Fibroblast of gingiva (primary cell): Measurements from ENCODE around the gene LYG2.
A peak's percentile ranks its signal among the peaks of the same experiment; 100 is the strongest.
"Not testable (repeated sequence)": the region's sequence is repeated elsewhere in the genome, so short reads cannot be mapped to it uniquely, and the experiment has no call there.

Source experiments
- DNase-seq: peaks from one replicate; pipeline ENCODE4 v3.0.0-alpha.2; 2011; ENCODE audit warnings: low read depth

LYG2 gene, protein sequence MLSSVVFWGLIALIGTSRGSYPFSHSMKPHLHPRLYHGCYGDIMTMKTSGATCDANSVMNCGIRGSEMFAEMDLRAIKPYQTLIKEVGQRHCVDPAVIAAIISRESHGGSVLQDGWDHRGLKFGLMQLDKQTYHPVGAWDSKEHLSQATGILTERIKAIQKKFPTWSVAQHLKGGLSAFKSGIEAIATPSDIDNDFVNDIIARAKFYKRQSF

DNA sequence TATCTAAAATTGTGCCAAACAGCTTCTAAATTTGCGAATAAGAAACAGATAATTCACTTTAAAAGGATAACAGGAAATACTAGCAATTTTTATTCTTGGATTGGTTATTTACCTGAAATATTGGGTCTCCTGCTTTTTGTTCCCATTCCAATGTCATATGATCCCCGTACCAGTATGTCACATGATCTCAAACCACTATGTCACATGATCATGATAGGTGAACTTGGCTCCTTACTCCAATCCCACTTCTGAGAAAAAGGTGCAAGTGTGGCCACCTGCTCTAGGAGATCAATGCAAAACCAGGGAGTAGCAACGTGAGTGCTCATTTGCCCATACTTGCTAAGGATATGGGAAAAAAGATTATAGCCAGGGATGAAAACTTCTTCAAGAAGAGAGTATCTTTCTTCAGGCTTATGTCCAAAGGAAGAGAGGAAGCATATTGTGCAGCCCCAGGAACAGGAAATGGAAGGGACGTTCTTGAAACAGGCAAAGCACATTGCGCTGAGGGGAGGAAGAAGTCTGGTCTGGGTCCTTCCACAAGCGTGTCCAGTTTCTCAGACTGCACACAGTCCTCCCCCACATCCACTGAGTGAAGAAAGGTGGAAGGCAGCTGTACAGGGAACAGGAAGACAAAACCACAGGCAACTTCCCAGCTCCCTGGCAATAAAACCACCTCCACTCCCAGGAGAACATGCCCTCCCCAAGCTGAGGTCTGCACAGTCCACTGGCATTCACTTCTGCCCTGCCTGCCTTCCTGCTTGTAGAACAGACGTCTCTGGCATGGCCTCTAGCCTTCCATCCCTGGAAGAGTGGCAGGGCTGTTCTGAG lies at the start of gene LYG2:
Gene LYG2 (minus strand): TSS at position 176 of the 828 bp plus-strand sequence. CDS start 1,406 bp downstream, outside the sequence.
- DNase-seq: no peak

DNA sequence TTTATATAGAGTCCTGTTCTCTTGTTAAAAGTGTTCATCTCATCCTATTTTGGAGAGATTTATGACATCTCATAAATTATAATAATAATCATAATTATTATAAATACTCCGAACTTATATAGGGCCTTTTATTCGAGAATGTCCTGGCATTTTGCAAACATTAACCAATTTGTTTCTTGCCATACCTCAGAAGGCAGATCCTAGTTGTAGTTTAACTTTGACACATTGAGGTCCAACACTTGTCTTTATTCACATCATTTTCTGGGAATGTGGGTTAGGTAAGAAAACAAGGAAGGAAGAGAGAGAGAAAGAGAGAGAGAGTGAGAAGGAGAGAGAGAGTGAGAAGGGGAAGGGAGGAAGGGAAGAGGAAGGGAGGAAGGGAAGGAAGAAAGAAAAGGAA lies 45.6 kb upstream of the LYG2 start, which contains the start of gene LYG1:
Gene LYG1 (minus strand): TSS at position 101 of the 400 bp plus-strand sequence. CDS start 5,527 bp downstream, outside the sequence.
- DNase-seq: not testable (repeated sequence)

DNA sequence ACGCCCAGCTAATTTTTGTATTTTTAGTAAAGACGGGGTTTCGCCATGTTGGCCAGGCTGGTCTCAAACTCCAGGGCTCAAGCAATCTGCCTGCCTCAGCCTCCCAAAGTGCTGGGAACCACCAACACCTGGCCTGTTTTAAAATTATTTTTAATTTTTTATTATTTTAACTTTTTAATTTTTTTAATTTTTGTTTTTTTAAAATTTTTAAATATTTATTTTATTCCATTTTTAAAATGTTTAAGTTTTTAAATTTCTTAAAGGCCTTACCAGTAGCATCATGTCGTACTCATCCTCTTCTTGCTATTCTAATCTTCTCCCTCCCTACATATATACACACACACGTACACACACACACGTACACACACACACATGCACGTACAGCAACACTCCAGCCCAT lies 44.1 kb upstream of the LYG2 start:
- no peak for DNase-seq

DNA sequence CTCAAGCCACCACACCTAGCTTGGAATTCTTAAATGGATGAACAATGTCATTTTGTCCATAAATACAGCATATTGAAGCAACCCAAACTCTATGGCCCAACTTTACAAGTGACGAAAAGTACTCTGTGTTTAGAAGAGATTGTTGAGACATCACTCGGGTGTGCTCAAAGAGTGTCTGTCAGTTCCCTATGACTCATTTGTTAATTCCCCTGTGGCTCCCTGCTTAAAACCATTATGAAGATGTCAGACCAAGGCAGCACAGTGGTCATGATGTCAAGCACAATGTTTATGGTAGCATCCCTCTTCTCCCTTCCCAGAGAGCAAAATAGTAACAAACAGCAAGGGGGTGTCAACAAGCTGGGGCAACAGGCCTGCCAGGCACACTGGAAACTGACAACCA lies 42.5 kb upstream of the LYG2 start:
- DNase-seq: peak; percentile 42

DNA sequence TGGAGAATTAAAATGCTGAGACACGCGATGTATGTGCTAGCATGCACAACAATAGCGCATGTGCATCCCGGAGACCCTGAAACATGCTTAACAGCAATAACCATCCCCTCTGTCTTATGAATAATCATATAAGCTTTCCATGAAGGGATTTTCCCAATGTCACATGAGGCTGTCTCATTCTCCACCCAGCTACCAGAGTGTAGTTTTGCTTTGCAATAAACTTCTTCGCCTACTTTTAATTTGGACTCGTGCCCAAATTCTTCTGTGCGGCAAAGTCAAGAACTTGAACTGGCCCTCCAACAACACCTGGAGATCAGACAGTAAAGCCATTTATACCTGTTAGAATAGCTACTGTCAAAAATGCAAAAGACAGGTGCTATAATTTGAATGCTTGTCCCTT lies 30.1 kb upstream of the LYG2 start:
- no peak for DNase-seq

DNA sequence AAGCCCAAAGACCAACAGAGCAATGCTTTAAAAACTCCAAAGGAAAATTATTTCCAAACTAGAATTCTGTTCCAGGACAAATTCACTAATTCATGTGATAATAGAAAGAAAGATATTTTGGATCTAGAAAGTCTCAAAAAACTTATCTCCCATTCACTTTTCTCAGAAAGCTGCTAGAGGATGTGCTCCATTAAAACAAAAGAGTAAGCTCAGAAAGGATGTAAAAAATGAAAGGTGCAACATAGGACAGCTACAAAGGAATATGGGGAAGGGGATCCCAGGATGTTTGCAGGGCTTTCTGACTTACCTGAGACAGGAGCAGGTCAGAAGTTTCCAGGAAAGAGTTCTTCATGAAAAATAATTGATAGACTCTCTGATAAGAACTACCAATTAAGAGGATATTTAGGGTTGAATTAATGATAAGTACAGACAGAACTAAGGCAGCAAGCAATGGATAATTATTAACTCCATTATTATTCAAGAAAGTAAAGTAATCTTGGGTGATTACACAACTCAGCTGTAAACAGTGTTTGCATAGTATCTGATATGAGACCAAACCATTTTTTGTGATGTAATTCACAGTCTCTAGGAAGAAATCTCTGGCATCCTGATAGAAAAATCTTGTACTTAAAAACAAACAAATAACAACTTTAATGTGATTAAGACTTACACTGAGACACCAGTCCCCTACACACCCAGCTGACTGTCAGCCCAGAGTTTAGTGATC lies 24.7 kb upstream of the LYG2 start:
- DNase-seq: peak; percentile 26

DNA sequence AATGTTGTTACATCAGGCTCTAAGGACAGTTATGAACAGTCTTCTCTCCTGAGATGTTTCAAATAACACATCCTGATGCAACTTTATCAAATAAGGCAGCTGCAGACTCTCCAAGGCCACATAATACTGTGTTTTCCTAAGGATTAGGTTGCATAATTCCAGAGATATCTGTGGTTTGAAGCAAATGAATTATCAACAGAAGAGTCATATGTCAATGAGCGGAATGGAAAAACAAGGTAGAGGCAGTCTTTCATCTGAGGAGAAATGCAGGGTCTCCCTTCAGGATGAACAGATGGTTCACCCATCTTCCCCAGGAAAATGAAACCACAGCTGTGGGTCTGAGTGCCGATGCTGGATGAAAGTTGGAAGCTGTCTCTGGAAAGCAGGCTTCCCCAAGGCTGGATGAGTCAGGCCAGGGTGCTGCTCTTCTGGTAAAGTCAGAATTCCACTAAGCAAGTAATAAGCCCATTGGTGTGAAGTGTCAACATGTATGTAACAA lies 23.4 kb upstream of the LYG2 start:
- DNase-seq: peak; percentile 80

DNA sequence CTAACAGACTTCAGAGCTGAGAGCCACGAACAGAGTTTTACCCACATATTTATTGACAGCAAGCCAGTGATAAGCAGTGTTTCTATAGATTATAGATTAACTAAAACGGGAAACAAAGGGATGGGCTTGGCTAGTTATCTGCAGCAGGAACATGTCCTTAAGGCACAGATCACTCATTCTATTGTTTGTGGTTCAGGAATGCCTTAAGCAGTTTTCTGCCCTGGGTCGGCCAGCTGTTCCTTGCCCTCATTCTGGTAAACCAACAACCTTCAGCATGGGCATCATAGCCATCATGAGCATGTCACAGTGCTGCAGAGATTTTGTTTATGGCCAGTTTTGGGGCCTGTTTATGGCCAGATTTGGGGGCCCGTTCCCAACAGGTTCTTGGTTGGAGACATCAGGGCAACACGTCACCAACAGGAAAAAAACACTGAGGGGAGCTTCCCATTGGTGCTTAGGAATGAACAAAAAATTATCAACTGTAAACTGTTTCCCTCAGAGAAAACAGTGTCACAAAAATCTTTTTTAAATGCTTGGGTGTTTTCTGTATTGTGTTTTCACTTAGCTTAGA lies 22.8 kb upstream of the LYG2 start:
- not testable (repeated sequence) for DNase-seq

DNA sequence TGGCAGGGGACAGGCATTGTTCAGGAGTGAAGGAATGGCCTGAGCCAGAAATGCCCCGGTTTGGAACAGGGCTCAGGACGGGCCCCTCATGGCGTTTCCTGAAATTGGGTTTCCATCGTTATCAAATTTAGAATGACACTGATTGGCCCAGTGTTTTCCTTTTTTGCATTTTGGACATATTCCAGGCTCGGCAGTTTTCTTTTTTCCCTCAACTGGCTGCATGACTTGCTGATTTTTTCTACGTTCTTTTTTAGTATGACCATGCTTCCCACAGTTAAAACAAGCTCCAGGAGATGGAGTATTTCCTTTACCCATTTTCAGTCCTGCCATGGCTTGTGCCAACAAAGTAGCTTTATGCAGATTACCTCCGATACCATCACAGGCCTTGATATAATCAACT lies 20.4 kb upstream of the LYG2 start:
- no peak for DNase-seq

DNA sequence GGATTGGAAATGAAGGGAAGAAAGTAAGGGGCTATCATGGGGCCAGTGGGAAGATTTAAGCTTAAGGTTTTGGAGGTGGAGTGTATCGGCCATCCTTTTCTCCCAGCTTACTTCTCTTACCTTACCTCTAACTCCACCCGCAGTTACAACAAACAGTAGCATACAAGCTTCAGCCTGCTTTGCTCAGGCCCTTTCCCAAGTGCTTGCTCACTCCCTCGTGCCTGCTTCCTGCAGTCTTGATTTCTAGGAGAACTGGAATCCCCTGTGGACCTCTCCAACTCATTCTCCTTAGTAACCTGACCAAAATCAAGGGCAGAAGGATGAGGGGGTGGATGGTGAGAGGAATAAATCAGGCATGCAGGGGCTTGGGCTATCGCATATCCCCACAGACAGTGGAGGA lies 5.8 kb upstream of the LYG2 start:
- DNase-seq: no peak

DNA sequence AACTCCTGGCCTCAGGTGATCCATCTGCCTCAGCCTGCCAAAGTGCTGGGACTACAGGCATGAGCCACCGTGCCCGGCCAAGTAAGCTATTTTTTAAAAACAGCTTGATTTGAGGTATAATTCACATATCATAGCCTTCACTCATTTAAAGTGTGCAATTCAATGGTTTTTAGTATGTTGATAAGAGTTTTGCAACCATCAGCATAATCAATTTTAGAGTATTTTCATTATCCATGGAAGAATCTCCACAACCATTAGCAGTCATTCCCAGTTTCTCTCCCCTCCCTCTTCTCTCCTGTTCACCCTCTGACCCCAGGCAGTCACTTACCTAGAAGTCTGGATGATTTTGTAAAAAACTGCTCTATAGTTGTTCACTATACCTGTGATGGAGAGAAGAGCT lies 4.7 kb upstream of the LYG2 start:
- DNase-seq: no peak

DNA sequence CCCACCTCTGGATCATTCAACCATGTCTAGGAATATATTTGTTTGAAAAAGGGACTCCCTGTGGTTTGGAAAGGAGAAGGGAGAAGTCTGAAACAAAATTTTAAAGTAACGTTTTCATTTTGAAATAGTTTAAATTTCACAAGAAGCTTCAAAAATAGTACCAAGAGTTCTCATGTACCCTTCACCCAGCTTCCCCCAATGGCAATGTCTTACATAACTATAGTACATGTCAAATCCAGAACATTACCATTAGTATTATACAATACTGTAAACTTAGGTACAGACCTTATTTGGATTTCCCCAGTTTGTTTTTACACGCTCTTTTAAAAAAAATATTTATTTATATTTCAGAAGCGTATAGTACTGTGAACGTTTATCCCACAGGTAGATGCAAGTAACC lies 4.0 kb upstream of the LYG2 start:
- no peak for DNase-seq

DNA sequence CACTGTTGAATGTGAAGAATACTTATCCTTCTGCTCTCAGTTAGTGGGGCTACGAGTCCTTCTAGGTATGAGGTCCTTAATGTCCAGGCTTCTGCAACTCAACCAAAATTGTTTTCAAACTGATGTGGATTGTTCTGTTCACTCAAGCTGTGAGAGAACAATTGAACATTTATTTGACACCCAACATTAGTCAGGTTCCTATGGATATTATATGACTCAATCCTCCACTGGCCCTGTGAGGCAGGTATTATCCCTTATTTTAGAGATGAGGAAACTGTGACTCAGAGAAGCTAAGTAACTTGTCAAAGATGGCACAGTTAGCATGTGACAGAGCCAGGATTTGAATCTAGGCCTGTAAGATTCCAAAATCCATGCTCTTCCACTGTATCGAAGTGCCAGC lies 1.2 kb upstream of the LYG2 start:
- no peak for DNase-seq

DNA sequence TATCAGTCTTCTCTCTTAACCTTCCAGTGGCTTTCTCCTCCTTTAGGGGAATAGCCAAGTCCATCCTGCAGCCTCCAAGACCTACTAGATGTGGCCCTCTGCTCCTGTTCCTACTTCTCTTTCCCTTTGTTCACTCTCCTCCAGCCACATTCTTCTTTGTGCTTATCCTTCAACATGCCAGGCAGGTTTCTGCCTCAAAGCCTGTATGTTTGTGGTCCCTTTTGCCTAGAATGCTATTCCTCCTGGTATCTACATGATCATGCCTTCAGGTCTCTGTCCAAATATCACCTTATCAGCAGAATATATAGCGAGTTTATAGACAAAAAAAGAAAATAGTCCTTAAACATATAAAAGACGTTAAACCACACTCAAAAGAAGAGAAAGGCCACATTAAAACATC lies 5.5 kb downstream of the LYG2 start:
- no peak for DNase-seq

DNA sequence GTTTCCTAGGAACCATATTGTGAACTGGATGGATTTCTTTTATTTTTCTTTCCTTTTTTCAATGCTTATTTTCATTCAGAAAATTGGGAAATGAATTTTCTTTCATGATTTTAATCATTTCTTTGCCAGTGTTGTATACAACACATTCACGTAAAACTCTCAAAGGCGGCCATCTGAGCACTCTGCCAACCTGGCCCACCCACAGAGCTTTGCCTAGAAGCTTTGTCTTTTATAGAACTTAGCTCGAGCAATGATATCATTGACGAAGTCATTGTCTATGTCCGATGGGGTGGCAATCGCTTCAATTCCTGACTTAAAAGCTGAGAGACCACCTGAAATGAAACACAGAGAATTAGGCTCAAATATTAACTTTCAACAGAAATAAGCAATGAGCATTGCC lies 13.3 kb downstream of the LYG2 start:
- no peak for DNase-seq

DNA sequence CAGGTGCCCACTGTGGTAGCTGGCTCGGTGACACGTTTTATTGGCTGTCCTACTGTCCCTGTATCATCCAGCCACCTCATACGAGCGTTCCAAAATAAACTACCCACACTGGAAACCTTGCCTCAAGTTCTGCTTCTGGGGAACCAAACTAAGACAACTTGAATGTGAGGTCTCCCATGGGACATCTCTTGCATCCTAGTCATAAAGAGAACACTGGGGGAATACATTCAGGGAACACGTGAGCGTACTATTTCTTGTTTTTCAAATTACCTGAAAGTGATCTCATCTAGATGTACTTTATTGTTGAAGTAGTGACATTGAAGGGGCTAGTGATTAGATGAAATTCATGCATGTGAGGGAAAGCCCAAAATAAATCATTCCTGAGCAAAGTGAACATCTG lies 15.0 kb downstream of the LYG2 start:
- no peak for DNase-seq

DNA sequence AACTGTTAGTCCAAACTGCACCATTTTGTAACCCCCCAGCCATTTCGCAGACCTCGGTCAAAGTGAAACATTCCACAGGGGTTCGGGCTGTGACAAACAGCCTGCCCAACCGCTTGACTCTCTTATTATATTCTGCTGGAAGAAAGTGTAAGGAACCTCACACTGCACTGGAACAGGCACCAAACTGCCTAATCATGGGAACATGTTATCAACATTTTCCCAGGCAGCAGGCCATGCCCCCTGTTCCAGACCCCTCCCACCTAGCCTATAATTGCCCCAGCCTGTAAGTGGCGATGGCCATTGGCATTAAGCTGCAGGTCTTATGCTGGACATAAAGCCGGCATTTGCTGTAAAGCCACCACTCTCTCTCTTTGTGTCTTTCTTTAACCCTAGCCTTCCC lies 16.9 kb downstream of the LYG2 start:
- no peak for DNase-seq

DNA sequence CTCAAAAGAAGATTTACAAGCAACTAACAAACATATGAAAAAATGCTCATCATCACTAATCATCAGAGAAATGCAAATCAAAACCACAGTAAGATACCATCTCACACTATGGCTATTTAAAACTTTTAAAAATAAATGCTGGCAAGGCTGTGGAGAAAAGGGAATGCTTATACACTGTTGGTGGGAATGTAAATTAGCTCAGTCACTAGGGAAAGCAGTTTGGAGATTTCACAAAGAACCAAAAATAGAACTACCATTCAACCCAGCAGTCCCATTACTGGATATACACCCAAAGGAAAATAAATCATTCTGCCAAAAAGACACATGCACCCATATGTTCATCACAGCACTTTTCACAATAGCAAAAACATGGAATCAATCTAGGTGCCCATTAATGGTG lies 22.3 kb downstream of the LYG2 start:
- DNase-seq: not testable (repeated sequence)

DNA sequence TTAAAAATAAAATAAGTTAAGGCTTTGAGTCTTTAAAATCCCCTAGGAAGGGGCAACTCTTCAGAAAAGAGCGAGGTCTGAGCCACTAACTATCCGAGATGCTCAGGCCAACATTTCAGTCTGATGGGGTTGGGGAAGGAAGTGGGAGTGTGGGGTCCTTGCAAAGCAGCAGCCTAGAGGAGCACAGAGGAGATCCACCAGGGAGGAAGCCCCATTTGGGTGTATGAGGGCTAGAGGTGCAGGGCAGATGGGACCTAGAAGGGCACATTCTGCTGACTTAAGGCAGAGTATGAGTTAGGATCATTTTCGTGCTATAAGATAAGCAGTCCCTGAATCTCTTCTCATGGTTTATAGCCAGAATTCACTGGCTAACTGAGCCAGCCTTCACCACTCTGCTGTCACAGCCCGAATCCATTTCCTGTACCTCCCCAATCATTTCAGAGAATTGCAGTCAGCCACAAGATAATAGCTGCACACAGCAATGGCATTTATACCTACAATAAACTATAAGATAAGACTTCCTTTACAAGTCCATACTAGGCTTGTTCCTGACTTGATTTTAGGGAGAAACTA lies 37.5 kb downstream of the LYG2 start:
- no peak for DNase-seq

DNA sequence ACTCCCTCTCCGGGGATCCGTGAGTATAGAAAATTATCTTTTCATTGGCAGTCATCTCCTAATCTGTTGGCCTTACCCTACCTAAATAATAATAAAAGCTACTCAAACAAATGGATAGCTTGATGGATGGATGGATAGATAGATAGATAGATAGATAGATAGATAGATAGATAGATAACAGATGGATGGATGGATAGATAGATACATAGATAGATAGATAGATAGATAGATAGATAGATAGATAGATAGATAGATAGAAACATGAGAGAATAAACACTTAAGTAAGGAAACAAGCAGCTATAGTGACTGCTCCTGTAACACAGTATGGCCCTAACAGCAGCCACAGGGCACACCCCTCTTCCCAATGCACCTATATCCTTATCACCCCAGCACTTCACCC lies 39.4 kb downstream of the LYG2 start:
- DNase-seq: no peak

DNA sequence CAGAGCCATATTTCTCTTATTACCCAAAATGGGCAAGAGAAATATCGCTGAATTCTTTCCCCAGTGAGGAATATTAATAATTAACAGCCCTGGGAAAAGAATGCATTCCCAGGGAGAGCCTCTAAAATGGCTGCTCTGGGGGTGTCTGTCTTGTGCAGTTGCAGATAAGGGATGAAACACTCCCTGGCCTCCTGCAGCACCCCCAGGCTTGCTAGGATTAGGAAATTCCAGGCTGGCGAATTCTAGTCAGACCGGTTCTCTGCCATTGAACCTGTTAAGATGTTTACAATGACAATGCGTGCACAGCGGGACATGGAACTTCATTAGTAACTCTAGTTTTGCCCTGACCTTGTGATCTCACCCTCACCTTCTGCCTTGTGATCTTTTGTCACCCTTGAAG lies 50.0 kb downstream of the LYG2 start:
- no peak for DNase-seq
